HG03469 (cell line): ENCODE data around the gene CTNNA2.

Source experiments
- ATAC-seq: cut with Tn5 transposase; IDR thresholded peaks from one replicate; pipeline ENCODE4 v1.9.1; 2021; ENCODE audit warnings: mild to moderate bottlenecking, moderate library complexity, moderate number of reproducible peaks; ENCODE audit not compliant: unreplicated experiment

The CTNNA2 gene

GRCh38 chr2:80610108-80610507 is 1097.3 kb downstream of the CTNNA2 start:
- ATAC-seq, result no peak

- ATAC-seq, result no peak
Measured at GRCh38 chr2:80621656-80622055, 1108.8 kb downstream of the CTNNA2 start.

DNA sequence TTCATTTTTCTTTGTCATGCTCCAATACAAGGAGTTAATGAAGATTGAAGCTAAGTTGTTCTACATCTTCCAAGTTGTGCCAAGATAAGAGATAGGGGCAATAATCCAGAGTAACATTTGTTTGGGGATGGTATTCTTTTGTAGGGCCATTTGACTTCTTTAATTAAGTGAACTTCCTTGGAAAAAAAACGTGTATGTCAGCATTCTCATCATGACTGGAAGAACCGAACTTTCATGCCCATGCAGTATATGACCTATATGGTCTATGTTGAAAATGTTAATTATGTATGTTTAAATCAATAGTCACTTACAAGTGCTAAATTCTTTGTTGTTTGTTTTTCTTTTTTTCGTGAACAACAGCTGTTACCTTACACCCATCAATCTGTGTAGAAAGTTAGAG is 1111.2 kb downstream of the CTNNA2 start:
- no peak for ATAC-seq

- no peak for ATAC-seq
Measured at GRCh38 chr2:80634590-80634989, 1121.7 kb downstream of the CTNNA2 start.

- ATAC-seq, result no peak
Measured at GRCh38 chr2:80638783-80639182, 1125.9 kb downstream of the CTNNA2 start.

- ATAC-seq, result no peak
Measured at GRCh38 chr2:80642465-80642864, 1129.6 kb downstream of the CTNNA2 start.

- no peak for ATAC-seq
Measured at GRCh38 chr2:80643598-80643997, 1130.7 kb downstream of the CTNNA2 start.

DNA sequence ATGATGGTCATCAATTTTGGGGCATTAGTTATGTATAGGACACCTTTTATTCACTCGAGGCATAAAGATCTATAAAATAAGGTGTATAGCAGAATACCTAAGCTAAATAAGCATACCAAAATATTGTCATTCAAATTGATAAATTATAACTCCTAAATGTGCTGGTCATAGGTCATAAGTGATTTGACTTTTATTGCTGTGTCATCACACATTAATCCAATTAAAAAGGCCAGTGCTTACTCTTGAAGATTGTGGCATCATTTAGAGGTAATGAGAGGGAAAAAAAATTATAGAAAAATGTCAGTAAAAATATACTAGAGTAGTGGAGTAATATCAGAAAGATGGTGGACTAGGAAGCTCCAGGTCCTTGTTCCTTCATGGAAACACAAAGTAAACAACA is 1138.6 kb downstream of the CTNNA2 start:
- ATAC-seq, result no peak

DNA sequence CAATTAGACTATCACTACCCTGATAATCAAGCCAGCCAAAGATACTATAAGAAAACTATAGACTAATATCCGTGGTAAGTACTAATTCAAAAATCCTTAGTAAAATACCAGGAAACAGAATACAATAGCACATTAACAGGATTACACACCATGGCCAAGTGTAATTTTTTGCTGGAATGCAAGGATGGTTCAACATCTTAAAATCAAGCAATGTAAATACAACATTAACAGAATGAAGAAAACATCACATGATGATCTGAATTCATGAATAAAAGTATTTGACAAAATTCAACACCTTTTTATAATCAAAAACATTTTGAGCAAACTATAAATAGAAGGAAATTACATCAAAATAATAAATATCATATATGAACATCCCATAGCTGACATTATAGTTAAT is 1142.4 kb downstream of the CTNNA2 start:
- no peak for ATAC-seq

DNA sequence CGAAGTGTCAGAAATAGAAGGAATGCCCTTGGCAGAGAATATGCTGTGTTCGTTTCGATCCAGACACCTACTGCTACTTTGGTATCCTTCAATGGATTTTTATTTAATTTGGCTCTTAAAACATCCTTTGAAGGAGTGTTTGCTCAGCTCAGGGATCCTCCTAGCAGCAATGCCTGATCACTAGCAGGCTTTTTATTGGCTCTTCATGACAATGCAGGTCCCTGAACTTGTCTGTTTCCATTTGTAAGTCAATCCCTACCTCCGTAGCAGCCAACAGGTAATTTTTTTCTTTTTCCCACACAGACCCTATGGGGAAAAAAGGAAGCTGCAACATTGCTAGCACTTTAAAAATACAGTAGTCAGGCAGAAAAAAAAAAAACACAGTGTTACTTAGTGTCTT is 1157.9 kb downstream of the CTNNA2 start:
- ATAC-seq, result no peak

DNA sequence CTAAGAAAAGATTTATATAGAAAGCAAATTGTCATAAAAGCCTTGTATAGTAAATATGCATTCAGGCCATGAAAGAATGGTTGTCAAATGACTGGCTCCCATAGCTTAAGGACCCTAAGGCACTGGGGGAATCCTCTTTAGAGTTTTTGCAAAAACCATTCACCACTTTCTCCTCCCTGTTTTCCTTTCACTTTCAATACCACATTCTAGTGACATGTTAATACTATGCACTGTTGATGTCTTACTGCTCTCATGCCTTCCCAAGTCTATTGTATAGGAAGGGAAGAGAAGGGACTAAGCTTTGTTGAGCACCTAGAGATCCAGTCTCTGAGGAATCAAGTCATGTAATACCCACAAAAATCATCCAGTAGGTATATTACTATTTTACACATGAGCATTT is 1174.7 kb downstream of the CTNNA2 start:
- ATAC-seq, result no peak

GRCh38 chr2:80689106-80689505 is 1176.3 kb downstream of the CTNNA2 start:
- no peak for ATAC-seq
